Measurements from ENCODE around the gene KDM7A.
"Not testable (repeated sequence)": the region's sequence is repeated elsewhere in the genome, so short reads cannot be mapped to it uniquely, and the experiment has no call there.

The KDM7A gene

GRCh38 chr7:140122965-140123364 is 53.8 kb downstream of the KDM7A start:
- Histone ChIP-seq H3K9ac (ENCODE audit: insufficient read length, low read depth) (no peak overlapping the region), H3K4me3 (ENCODE audit: insufficient read length, low read depth) (no peak overlapping the region), H3K9me3 (ENCODE audit: insufficient read depth, low read length) (no peaks in the 10 kb centered on the region), H3K36me3 (ENCODE audit: insufficient read depth, insufficient read length, low read length) (peaks cover under 1% of the 10 kb centered on the region), H3K27me3 (ENCODE audit: insufficient read depth, insufficient read length) (no peaks in the 10 kb centered on the region), H3K4me1 (ENCODE audit: insufficient read depth, insufficient read length) (no peaks in the 10 kb centered on the region)
- TF ChIP-seq SUZ12 (IDR thresholded peaks at IDR 0.05; ENCODE audit: extremely low read depth, insufficient read depth, insufficient read length) (no peak), YY1 (IDR thresholded peaks at IDR 0.05; ENCODE audit: insufficient read depth, insufficient read length) (no peak), ZNF274 (IDR thresholded peaks at IDR 0.05; ENCODE audit: low read depth, low read length) (no peak)
- DNase-seq (ENCODE audit: low read depth, low spot score) = no peak

DNA sequence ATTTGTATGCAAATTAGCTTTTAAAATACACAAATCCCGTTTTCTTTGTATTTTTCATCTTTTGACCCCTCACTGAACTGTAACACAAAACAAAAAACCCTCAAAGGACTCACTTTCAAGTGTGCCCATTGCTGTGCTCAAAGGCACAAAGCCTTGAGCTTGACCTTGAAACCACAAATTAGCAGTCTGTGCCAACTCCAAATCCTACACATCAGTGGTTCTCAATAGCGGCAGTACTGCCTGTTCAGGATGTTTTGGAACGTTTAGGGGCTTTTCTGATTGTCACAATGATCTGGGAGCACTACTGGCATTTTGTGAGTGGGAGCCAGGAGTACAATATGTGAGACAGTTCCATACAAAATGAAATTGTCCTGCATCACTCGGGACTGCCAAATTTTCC is 55.5 kb downstream of the KDM7A start:
- no peak for DNase-seq (ENCODE audit: low read depth, low spot score)
- H3K4me1 ChIP-seq (ENCODE audit: insufficient read depth, insufficient read length) = no peaks in the 10 kb centered on the region
- H3K9me3 ChIP-seq (ENCODE audit: insufficient read depth, low read length) = no peaks in the 10 kb centered on the region; the same call in 1 of the 2 replicates
- peaks cover 2% of the 10 kb centered on the region for H3K36me3 ChIP-seq (ENCODE audit: insufficient read depth, insufficient read length, low read length)
- TF ChIP-seq YY1 (IDR thresholded peaks at IDR 0.05; ENCODE audit: insufficient read depth, insufficient read length) (no peak), ZNF274 (IDR thresholded peaks at IDR 0.05; ENCODE audit: low read depth, low read length) (no peak), SUZ12 (IDR thresholded peaks at IDR 0.05; ENCODE audit: extremely low read depth, insufficient read depth, insufficient read length) (no peak)
- no peak overlapping the region for H3K4me3 ChIP-seq (ENCODE audit: insufficient read length, low read depth)
- no peaks in the 10 kb centered on the region for H3K27me3 ChIP-seq (ENCODE audit: insufficient read depth, insufficient read length)
- H3K9ac ChIP-seq (ENCODE audit: insufficient read length, low read depth) = no peak overlapping the region

DNA sequence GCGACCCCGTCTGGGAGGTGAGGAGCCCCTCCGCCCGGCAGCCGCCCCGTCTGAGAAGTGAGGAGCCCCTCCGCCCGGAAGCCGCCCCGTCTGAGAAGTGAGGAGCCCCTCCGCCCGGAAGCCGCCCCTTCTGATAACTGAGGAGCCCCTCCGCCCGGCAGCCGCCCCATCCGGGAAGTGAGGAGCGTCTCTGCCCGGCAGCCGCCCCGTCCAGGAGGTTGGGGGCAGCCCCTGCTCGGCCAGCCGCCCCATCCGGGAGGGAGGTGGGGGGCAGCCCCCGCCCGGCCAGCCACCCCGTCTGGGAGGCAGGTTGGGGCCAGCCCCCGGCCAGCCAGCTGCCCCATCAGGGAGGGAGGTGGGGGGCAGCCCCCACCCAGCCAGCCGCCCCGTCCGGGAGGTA is 62.0 kb downstream of the KDM7A start:
- H3K9ac ChIP-seq (ENCODE audit: insufficient read length, low read depth); H3K4me3 ChIP-seq (ENCODE audit: insufficient read length, low read depth); DNase-seq (ENCODE audit: low read depth, low spot score); H3K27me3 ChIP-seq (ENCODE audit: insufficient read depth, insufficient read length); H3K4me1 ChIP-seq (ENCODE audit: insufficient read depth, insufficient read length): not testable (repeated sequence)
- H3K36me3 ChIP-seq (ENCODE audit: insufficient read depth, insufficient read length, low read length) = peaks cover 14% of the 10 kb centered on the region
- H3K9me3 ChIP-seq (ENCODE audit: insufficient read depth, low read length) = peaks cover 18% of the 10 kb centered on the region

- not testable (repeated sequence) for H3K4me3 ChIP-seq (ENCODE audit: insufficient read length, low read depth); H3K9me3 ChIP-seq (ENCODE audit: insufficient read depth, low read length); DNase-seq (ENCODE audit: low read depth, low spot score); H3K9ac ChIP-seq (ENCODE audit: insufficient read length, low read depth); H3K27me3 ChIP-seq (ENCODE audit: insufficient read depth, insufficient read length); H3K4me1 ChIP-seq (ENCODE audit: insufficient read depth, insufficient read length)
- H3K36me3 ChIP-seq (ENCODE audit: insufficient read depth, insufficient read length, low read length) = peaks cover 20% of the 10 kb centered on the region
These were observed 68.0 kb downstream of the KDM7A start for GRCh38 chr7:140108777-140109176.

GRCh38 chr7:140096459-140096858 is 80.3 kb downstream of the KDM7A start:
- no peak overlapping the region for H3K4me3 ChIP-seq (ENCODE audit: insufficient read length, low read depth)
- TF ChIP-seq SUZ12 (IDR thresholded peaks at IDR 0.05; ENCODE audit: extremely low read depth, insufficient read depth, insufficient read length) = no peak
- no peak for TF ChIP-seq ZNF274 (IDR thresholded peaks at IDR 0.05; ENCODE audit: low read depth, low read length)
- TF ChIP-seq YY1 (IDR thresholded peaks at IDR 0.05; ENCODE audit: insufficient read depth, insufficient read length) = no peak
- no peak for DNase-seq (ENCODE audit: low read depth, low spot score)
- H3K27me3 ChIP-seq (ENCODE audit: insufficient read depth, insufficient read length) = no peaks in the 10 kb centered on the region
- no peaks in the 10 kb centered on the region for H3K9me3 ChIP-seq (ENCODE audit: insufficient read depth, low read length)
- no peaks in the 10 kb centered on the region for H3K4me1 ChIP-seq (ENCODE audit: insufficient read depth, insufficient read length)
- no peak overlapping the region for H3K9ac ChIP-seq (ENCODE audit: insufficient read length, low read depth)
- peaks cover 50% of the 10 kb centered on the region for H3K36me3 ChIP-seq (ENCODE audit: insufficient read depth, insufficient read length, low read length)

GRCh38 chr7:140093375-140093774 is 83.4 kb downstream of the KDM7A start:
- H3K4me3 ChIP-seq (ENCODE audit: insufficient read length, low read depth) = no peak overlapping the region
- H3K36me3 ChIP-seq (ENCODE audit: insufficient read depth, insufficient read length, low read length) = peaks cover 45% of the 10 kb centered on the region
- no peak for DNase-seq (ENCODE audit: low read depth, low spot score)
- TF ChIP-seq ZNF274 (IDR thresholded peaks at IDR 0.05; ENCODE audit: low read depth, low read length) = no peak
- TF ChIP-seq SUZ12 (IDR thresholded peaks at IDR 0.05; ENCODE audit: extremely low read depth, insufficient read depth, insufficient read length) = no peak
- no peak for TF ChIP-seq YY1 (IDR thresholded peaks at IDR 0.05; ENCODE audit: insufficient read depth, insufficient read length)
- H3K9me3 ChIP-seq (ENCODE audit: insufficient read depth, low read length) = no peaks in the 10 kb centered on the region
- no peaks in the 10 kb centered on the region for H3K27me3 ChIP-seq (ENCODE audit: insufficient read depth, insufficient read length)
- H3K9ac ChIP-seq (ENCODE audit: insufficient read length, low read depth) = no peak overlapping the region
- no peaks in the 10 kb centered on the region for H3K4me1 ChIP-seq (ENCODE audit: insufficient read depth, insufficient read length)

- H3K4me1 ChIP-seq (ENCODE audit: insufficient read depth, insufficient read length) = no peaks in the 10 kb centered on the region
- no peaks in the 10 kb centered on the region for H3K36me3 ChIP-seq (ENCODE audit: insufficient read depth, insufficient read length, low read length)
- H3K27me3 ChIP-seq (ENCODE audit: insufficient read depth, insufficient read length) = no peaks in the 10 kb centered on the region
- H3K4me3 ChIP-seq (ENCODE audit: insufficient read length, low read depth) = no peak overlapping the region
- no peak overlapping the region for H3K9ac ChIP-seq (ENCODE audit: insufficient read length, low read depth)
- no peaks in the 10 kb centered on the region for H3K9me3 ChIP-seq (ENCODE audit: insufficient read depth, low read length)
- no peak for DNase-seq (ENCODE audit: low read depth, low spot score)
- TF ChIP-seq YY1 (IDR thresholded peaks at IDR 0.05; ENCODE audit: insufficient read depth, insufficient read length) (no peak), SUZ12 (IDR thresholded peaks at IDR 0.05; ENCODE audit: extremely low read depth, insufficient read depth, insufficient read length) (no peak), ZNF274 (IDR thresholded peaks at IDR 0.05; ENCODE audit: low read depth, low read length) (no peak)
These were observed 91.3 kb downstream of the KDM7A start for GRCh38 chr7:140085447-140085846.

- no peaks in the 10 kb centered on the region for H3K9me3 ChIP-seq (ENCODE audit: insufficient read depth, low read length)
- H3K4me3 ChIP-seq (ENCODE audit: insufficient read length, low read depth) = no peak overlapping the region
- H3K36me3 ChIP-seq (ENCODE audit: insufficient read depth, insufficient read length, low read length) = no peaks in the 10 kb centered on the region
- no peaks in the 10 kb centered on the region for H3K4me1 ChIP-seq (ENCODE audit: insufficient read depth, insufficient read length)
- no peak for TF ChIP-seq SUZ12 (IDR thresholded peaks at IDR 0.05; ENCODE audit: extremely low read depth, insufficient read depth, insufficient read length)
- no peak for TF ChIP-seq YY1 (IDR thresholded peaks at IDR 0.05; ENCODE audit: insufficient read depth, insufficient read length)
- TF ChIP-seq ZNF274 (IDR thresholded peaks at IDR 0.05; ENCODE audit: low read depth, low read length) = no peak
- no peak overlapping the region for H3K9ac ChIP-seq (ENCODE audit: insufficient read length, low read depth)
- DNase-seq (ENCODE audit: low read depth, low spot score) = no peak
- H3K27me3 ChIP-seq (ENCODE audit: insufficient read depth, insufficient read length) = no peaks in the 10 kb centered on the region
These were observed 91.8 kb downstream of the KDM7A start for GRCh38 chr7:140084972-140085371.

Data from NT2/D1 (cell line).